ENCODE data around the gene C2orf72. TPM values are rescaled to one million over a fixed set of nuclear protein-coding genes. Genes with fewer than 3 reads are reported as not detected.

C2orf72 gene
- total and polyA plus RNA-seq, 2 donors (not counting 1 experiment from before 2014, with no cell fraction given), result 0.33 to 1.9 TPM

DNA sequence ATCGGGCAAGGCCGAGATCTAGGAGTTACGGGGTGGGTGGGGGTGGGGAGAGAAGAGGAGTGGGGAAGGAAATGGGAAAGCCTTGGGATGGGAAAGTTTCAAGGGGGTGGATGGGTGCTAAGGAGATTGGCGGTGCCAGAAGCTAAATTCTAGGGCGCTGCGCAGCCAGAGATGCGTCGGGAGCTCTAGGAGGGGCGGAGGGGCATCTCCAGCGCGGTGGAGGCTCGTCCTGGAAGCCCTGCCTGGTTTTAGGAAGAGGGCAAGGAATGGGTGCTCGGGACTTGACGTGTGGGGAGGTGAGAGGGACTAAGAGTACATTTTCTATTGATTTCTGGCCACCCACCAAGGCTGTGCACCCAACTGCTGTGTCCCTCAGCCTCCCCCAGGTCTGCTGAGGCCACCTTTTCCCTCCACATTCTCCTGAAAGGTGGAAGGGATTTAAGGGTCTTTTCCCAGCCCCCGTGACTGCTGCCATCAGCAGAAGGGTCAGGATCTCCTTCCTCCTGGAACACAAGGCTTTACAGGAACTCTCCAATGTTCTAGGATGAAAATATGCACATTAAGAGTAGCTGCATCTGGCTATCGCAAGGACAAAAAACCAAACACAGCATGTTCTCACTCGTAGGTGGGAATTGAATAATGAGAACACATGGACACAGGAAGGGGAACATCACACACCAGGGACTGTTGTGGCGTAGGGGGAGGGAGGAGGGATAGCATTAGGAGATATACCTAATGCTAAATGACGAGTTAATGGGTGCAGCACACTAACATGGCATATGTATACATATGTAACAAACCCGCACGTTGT lies 1.4 kb downstream of the C2orf72 start:
- Histone ChIP-seq H3K4me2 (ENCODE audit: extremely low read depth, insufficient read depth, low read length) (no peak overlapping the region), H3K4me1 (ENCODE audit: control insufficient read depth, extremely low read depth, insufficient read depth, low read length) (no peaks in the 10 kb centered on the region), H3K9me3 (ENCODE audit: control insufficient read depth, insufficient read depth, low read depth, low read length) (no peaks in the 10 kb centered on the region), H4K20me1 (ENCODE audit: control insufficient read depth, extremely low read depth, insufficient read depth, low read length) (no peaks in the 10 kb centered on the region), H3K9ac (ENCODE audit: insufficient read depth, low read length) (no peak overlapping the region), H3K27ac (ENCODE audit: insufficient read depth, low read length) (no peak overlapping the region), H3K36me3 (ENCODE audit: control insufficient read depth, insufficient read depth, low read length) (no peaks in the 10 kb centered on the region), H3K4me3 (replicated peaks in 1 of 4; ENCODE audit: control extremely low read depth in 1 of 4, insufficient read depth in 1 of 4, low read depth in 3 of 4, low read length in 4 of 4) (no peak overlapping the region), H2AFZ (ENCODE audit: low read length) (no peak overlapping the region), H3K27me3 (ENCODE audit: control insufficient read depth, insufficient read depth, low read length) (peaks cover 22% of the 10 kb centered on the region), H3K79me2 (ENCODE audit: control insufficient read depth, insufficient read depth, low read length) (no peaks in the 10 kb centered on the region)
- TF ChIP-seq EZH2 (IDR thresholded peaks at IDR 0.05; ENCODE audit: low read length, missing control alignments), result no peak
- TF ChIP-seq, protein P1, sequence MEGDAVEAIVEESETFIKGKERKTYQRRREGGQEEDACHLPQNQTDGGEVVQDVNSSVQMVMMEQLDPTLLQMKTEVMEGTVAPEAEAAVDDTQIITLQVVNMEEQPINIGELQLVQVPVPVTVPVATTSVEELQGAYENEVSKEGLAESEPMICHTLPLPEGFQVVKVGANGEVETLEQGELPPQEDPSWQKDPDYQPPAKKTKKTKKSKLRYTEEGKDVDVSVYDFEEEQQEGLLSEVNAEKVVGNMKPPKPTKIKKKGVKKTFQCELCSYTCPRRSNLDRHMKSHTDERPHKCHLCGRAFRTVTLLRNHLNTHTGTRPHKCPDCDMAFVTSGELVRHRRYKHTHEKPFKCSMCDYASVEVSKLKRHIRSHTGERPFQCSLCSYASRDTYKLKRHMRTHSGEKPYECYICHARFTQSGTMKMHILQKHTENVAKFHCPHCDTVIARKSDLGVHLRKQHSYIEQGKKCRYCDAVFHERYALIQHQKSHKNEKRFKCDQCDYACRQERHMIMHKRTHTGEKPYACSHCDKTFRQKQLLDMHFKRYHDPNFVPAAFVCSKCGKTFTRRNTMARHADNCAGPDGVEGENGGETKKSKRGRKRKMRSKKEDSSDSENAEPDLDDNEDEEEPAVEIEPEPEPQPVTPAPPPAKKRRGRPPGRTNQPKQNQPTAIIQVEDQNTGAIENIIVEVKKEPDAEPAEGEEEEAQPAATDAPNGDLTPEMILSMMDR (conservative IDR thresholded peaks at IDR 0.05 in 1 of 2, IDR thresholded peaks at IDR 0.05 in 1 of 2; ENCODE audit: low read depth in 1 of 2, low read length in 2 of 2), result no peak
- no peak for DNase-seq (ENCODE audit: low read depth in 2 of 2)

DNA sequence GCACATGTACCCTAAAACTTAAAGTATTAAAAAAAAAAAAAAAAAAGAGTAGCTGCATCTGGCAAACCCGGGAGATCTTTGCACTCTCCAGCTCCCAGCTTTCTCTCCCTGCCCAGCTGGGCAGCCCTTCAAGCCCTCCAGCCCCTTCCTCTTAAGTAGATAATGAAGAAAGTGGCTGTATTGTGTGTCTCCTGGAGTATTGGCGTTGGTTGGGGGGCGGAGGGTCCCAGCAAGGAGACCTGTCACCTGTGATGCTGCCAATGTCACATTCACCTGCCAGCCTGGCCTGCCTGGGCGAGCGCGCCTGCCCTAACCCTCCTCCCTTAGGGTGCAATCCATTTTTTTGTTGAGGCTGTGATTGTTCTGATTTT lies 2.0 kb downstream of the C2orf72 start:
- Histone ChIP-seq H4K20me1 (ENCODE audit: control insufficient read depth, extremely low read depth, insufficient read depth, low read length) (no peaks in the 10 kb centered on the region), H2AFZ (ENCODE audit: low read length) (no peak overlapping the region), H3K9ac (ENCODE audit: insufficient read depth, low read length) (no peak overlapping the region), H3K4me3 (replicated peaks in 1 of 4; ENCODE audit: control extremely low read depth in 1 of 4, insufficient read depth in 1 of 4, low read depth in 3 of 4, low read length in 4 of 4) (no peak overlapping the region), H3K4me2 (ENCODE audit: extremely low read depth, insufficient read depth, low read length) (no peak overlapping the region), H3K27ac (ENCODE audit: insufficient read depth, low read length) (no peak overlapping the region), H3K27me3 (ENCODE audit: control insufficient read depth, insufficient read depth, low read length) (peaks cover 22% of the 10 kb centered on the region), H3K36me3 (ENCODE audit: control insufficient read depth, insufficient read depth, low read length) (no peaks in the 10 kb centered on the region), H3K4me1 (ENCODE audit: control insufficient read depth, extremely low read depth, insufficient read depth, low read length) (no peaks in the 10 kb centered on the region), H3K9me3 (ENCODE audit: control insufficient read depth, insufficient read depth, low read depth, low read length) (no peaks in the 10 kb centered on the region), H3K79me2 (ENCODE audit: control insufficient read depth, insufficient read depth, low read length) (no peaks in the 10 kb centered on the region)
- no peak for TF ChIP-seq EZH2 (IDR thresholded peaks at IDR 0.05; ENCODE audit: low read length, missing control alignments)
- TF ChIP-seq, protein P1 (conservative IDR thresholded peaks at IDR 0.05 in 1 of 2, IDR thresholded peaks at IDR 0.05 in 1 of 2; ENCODE audit: low read depth in 1 of 2, low read length in 2 of 2), result no peak
- no peak for DNase-seq (ENCODE audit: low read depth in 2 of 2)

DNA sequence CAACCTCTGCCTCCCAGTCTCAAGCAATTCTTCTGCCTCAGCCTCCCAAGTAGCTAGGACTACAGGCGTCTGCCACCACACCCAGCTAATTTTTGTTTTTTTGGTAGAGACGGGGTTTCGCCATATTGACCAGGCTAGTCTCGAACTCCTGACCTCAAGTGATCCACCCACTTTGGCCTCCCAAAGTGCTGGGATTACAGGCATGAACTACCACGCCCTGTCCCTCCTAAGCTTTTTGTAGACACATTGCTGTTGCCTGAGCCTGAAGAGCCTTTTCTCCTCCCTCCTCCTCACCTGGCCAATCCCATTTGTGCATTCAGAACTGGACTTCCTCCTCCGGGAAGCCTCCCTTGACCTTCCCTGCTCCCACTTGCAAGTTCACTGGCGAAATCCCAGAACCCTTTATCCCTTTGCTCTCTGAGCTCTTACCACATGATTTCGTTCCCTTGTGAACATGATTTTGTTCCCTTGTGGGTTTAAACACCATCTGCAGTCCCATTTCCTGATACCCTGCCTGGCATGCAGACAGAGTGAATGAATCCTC lies 2.6 kb downstream of the C2orf72 start:
- no peaks in the 10 kb centered on the region for H3K4me1 ChIP-seq (ENCODE audit: control insufficient read depth, extremely low read depth, insufficient read depth, low read length)
- peaks cover 22% of the 10 kb centered on the region for H3K27me3 ChIP-seq (ENCODE audit: control insufficient read depth, insufficient read depth, low read length)
- no peaks in the 10 kb centered on the region for H3K36me3 ChIP-seq (ENCODE audit: control insufficient read depth, insufficient read depth, low read length)
- no peaks in the 10 kb centered on the region for H4K20me1 ChIP-seq (ENCODE audit: control insufficient read depth, extremely low read depth, insufficient read depth, low read length)
- H3K79me2 ChIP-seq (ENCODE audit: control insufficient read depth, insufficient read depth, low read length), result no peaks in the 10 kb centered on the region
- H3K4me2 ChIP-seq (ENCODE audit: extremely low read depth, insufficient read depth, low read length), result no peak overlapping the region
- no peak overlapping the region for H3K4me3 ChIP-seq (replicated peaks in 1 of 4; ENCODE audit: control extremely low read depth in 1 of 4, insufficient read depth in 1 of 4, low read depth in 3 of 4, low read length in 4 of 4)
- no peak overlapping the region for H2AFZ ChIP-seq (ENCODE audit: low read length)
- no peak overlapping the region for H3K27ac ChIP-seq (ENCODE audit: insufficient read depth, low read length)
- no peak for DNase-seq (ENCODE audit: low read depth in 2 of 2)
- no peak for TF ChIP-seq EZH2 (IDR thresholded peaks at IDR 0.05; ENCODE audit: low read length, missing control alignments)
- TF ChIP-seq, protein P1 (conservative IDR thresholded peaks at IDR 0.05 in 1 of 2, IDR thresholded peaks at IDR 0.05 in 1 of 2; ENCODE audit: low read depth in 1 of 2, low read length in 2 of 2), result no peak
- H3K9me3 ChIP-seq (ENCODE audit: control insufficient read depth, insufficient read depth, low read depth, low read length), result no peaks in the 10 kb centered on the region
- no peak overlapping the region for H3K9ac ChIP-seq (ENCODE audit: insufficient read depth, low read length)

Data from fibroblast of lung (primary cell).